ENCODE measurements around the gene HMOX1. TPM values are rescaled to one million over a fixed set of nuclear protein-coding genes. Genes with fewer than 3 reads are reported as not detected.

HMOX1 gene
- total RNA-seq, 1 donor from 2014 or later: 27.1 TPM

DNA sequence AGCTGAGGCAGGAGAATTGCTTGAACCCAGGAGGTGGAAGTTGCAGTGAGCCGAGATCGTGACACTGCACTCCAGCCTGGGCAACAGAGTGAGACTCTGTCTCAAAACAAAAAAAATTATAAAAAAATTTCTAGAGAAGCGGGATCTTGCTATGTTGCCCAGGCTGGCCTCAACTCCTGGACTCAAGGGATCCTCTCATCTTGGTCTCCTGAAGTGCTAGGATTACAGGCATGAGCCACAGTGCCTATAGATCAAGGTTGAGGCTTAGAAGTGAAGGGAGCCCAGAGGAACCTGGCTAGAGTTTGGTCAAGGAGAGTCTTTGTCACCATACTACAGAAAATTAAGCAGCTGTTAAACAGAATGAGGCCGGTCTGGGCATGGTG lies 17.7 kb downstream of the HMOX1 start:
- no peak for DNase-seq (ENCODE audit: low spot score in 2 of 2)
- Histone ChIP-seq H3K9me3 (no peaks in the 10 kb centered on the region), H3K27me3 (no peaks in the 10 kb centered on the region), H3K36me3 (peaks cover 0 to 5% of the 10 kb centered on the region in 2 donors), H3K4me1 (peaks cover 2 to 7% of the 10 kb centered on the region in 2 donors), H3K4me3 (no peak overlapping the region), H3K27ac (no peak overlapping the region)
- TF ChIP-seq, protein P1, sequence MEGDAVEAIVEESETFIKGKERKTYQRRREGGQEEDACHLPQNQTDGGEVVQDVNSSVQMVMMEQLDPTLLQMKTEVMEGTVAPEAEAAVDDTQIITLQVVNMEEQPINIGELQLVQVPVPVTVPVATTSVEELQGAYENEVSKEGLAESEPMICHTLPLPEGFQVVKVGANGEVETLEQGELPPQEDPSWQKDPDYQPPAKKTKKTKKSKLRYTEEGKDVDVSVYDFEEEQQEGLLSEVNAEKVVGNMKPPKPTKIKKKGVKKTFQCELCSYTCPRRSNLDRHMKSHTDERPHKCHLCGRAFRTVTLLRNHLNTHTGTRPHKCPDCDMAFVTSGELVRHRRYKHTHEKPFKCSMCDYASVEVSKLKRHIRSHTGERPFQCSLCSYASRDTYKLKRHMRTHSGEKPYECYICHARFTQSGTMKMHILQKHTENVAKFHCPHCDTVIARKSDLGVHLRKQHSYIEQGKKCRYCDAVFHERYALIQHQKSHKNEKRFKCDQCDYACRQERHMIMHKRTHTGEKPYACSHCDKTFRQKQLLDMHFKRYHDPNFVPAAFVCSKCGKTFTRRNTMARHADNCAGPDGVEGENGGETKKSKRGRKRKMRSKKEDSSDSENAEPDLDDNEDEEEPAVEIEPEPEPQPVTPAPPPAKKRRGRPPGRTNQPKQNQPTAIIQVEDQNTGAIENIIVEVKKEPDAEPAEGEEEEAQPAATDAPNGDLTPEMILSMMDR (IDR thresholded peaks at IDR 0.05): no peak
- intact Hi-C loops (cut with DNase I): no loop called here

DNA sequence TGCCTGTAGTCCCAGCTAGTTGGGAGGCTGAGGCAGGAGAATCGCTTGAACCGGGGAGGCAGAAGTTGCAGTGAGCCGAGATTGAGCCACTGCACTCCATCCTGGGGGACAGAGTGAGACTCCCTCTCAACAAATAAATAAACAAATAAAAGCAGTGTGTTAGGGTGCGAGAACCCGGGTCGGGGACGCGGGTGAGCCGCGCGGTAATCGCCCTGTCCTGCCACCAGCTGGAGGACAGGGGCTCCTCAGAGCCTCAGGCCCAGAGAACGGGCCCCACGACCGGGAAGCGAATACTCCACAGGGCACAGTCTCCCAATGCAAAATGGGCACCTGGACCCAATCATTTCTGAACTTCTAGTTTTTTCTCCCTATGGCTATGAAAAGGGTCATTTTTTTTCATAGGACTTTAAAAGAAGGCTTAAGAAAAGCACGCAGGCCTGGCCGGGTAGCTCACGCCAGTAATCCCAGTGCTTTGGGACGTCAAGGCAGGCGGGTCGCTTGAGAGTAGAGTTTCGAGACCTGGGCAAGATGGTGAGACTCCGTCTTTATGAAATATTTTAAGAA lies 18.3 kb downstream of the HMOX1 start:
- DNase-seq (ENCODE audit: low spot score in 2 of 2): no peak
- Histone ChIP-seq H3K27me3 (no peaks in the 10 kb centered on the region), H3K4me3 (peak overlapping the region; percentile 63 to 91), H3K9me3 (no peaks in the 10 kb centered on the region), H3K4me1 (peaks cover 0 to 7% of the 10 kb centered on the region in 2 donors), H3K36me3 (peaks cover 0 to 9% of the 10 kb centered on the region in 2 donors), H3K27ac (peak overlapping the region; percentile 43 to 49)
- TF ChIP-seq, protein P1 (IDR thresholded peaks at IDR 0.05): no peak
- intact Hi-C loops (cut with DNase I): no loop called here

DNA sequence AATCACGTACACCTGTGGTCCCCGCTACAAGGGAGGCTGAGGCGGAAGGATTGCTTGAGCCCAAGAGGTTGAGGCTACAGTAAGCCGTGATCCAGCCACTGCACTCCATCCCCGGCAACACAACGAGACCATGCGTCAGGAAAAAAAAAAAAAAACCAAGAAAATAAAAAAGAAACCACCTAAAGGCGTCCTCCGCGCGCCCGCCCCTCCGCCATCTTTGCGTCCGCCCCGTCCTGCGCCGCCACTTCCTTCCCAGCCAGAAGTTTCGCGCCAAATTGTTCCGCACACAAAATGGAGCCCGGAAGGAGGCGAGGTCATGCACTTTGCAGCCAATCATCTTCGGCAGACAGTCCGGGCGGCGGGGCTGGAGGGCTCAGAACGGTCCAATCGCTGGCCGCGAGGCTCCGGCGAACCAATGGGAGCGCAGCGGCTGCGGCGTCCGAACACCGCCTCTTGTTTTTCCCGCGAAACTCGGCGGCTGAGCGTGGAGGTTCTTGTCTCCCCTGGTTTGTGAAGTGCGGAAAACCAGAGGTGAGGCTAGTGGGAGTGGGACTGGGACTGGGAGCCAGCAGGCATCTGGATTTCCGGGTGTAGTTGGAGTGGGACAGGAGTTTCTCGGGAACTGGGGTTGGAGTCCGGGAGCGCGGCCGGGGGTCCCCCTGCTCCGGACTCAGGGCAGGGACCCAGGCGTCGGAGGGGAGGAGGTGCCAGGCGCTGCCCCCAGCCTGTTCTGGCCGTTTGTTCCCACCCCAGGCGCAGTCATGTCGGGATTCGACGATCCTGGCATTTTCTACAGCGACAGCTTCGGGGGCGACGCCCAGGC lies 19.0 kb downstream of the HMOX1 start, which contains the start of gene MCM5:
TSS of gene MCM5 (plus strand) at position 463 of the 823 bp plus-strand sequence. CDS start at position 762, 299 bp downstream.
- Histone ChIP-seq H3K4me3 (peak within 1 kb of the TSS; percentile 63 to 91), H3K9me3 (no peaks in the 10 kb centered on the region), H3K27ac (peak within 1 kb of the TSS; percentile 43 to 49), H3K4me1 (peaks cover 0 to 7% of the 10 kb centered on the region in 2 donors), H3K27me3 (no peaks in the 10 kb centered on the region), H3K36me3 (peaks cover 0 to 16% of the 10 kb centered on the region in 2 donors)
- intact Hi-C loops (cut with DNase I): loop anchor here (1.0 kb wide), 2 partner anchors 19 to 50 kb away; partner anchors contain the start of gene HMOX1
- TF ChIP-seq, protein P1 (IDR thresholded peaks at IDR 0.05): no peak
- peak; percentile 89 to 98 for DNase-seq (ENCODE audit: low spot score in 2 of 2)

DNA sequence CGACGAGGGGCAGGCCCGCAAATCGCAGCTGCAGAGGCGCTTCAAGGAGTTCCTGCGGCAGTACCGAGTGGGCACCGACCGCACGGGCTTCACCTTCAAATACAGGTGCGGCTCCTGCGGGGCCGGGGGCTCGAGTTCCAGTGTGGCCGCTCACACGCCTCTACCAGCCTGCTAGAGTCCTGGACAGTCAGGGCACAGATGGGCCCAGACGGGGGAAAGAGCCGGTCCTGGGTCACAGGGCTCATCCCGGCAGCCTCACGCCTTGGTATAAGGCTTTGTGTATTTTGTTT lies 19.6 kb downstream of the HMOX1 start:
- TF ChIP-seq, protein P1 (IDR thresholded peaks at IDR 0.05): no peak
- DNase-seq (ENCODE audit: low spot score in 2 of 2): no peak
- peaks cover 0 to 19% of the 10 kb centered on the region in 2 donors for H3K36me3 ChIP-seq
- intact Hi-C loops (cut with DNase I): loop anchor here (1.0 kb wide), 2 partner anchors 19 to 50 kb away; partner anchors contain the start of gene HMOX1
- no peaks in the 10 kb centered on the region for H3K9me3 ChIP-seq
- no peaks in the 10 kb centered on the region for H3K27me3 ChIP-seq
- peaks cover 0 to 7% of the 10 kb centered on the region in 2 donors for H3K4me1 ChIP-seq
- H3K27ac ChIP-seq: peak overlapping the region in 1 of 2 donors; percentile 8
- H3K4me3 ChIP-seq: peak overlapping the region; percentile 63 to 91

DNA sequence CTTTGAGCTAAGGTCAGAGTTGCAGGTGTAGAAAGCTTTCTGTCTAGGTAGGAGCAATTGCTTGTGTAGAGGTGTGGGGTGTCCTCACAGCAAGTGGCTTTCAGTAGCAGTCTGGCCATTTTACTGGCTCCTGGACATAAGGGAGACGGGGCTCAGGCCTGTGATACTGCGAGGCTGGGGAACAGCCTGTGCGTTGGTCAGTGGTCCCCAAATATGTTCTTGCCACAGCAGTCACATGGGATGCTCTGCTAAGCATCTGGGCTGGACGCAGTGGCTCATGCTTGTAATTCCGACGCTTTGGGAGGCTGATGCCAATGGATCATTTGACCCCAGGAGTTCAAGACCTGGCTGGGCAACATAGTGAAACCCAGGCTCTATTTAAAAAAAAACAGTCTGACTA lies 21.0 kb downstream of the HMOX1 start:
- peaks cover 7 to 27% of the 10 kb centered on the region in 2 donors for H3K36me3 ChIP-seq
- no peak for DNase-seq (ENCODE audit: low spot score in 2 of 2)
- no peaks in the 10 kb centered on the region for H3K9me3 ChIP-seq
- no peak overlapping the region for H3K27ac ChIP-seq
- H3K4me3 ChIP-seq: no peak overlapping the region
- H3K4me1 ChIP-seq: peaks cover 0 to 7% of the 10 kb centered on the region in 2 donors
- TF ChIP-seq, protein P1 (IDR thresholded peaks at IDR 0.05): no peak
- H3K27me3 ChIP-seq: no peaks in the 10 kb centered on the region
- intact Hi-C loops (cut with DNase I): no loop called here
